ENCODE data around the gene CALHM2.

CALHM2 gene

DNA sequence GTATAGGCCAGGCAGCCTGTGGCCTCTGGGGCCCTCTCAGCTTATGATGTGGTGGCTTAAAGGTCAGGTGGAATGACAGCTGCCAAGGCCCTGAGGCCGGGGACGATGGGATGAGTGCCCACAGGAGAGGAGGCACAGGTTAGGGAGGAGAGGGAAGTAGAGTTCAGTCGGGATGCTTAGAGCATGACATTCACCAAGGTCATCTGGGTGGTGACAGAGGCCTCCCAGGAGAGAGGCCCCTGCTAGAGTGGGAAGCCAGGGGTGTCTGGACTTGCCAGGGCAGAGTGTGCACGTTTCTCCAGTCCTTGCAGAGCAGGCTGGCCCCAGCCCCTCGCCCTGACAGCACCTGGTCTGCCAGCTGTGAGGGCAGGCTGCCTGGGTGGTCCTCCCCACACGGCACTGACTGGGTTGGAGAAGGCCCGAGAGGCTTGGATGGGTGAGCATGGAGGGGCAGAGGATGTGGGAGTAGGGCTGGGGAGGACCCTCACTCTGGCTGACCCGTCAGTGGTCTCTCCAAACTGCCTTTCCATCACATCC is 5.1 kb upstream of the CALHM2 start:
- H3K4me3 ChIP-seq (ENCODE audit: low read length): no peak overlapping the region
- TF ChIP-seq, protein P1, sequence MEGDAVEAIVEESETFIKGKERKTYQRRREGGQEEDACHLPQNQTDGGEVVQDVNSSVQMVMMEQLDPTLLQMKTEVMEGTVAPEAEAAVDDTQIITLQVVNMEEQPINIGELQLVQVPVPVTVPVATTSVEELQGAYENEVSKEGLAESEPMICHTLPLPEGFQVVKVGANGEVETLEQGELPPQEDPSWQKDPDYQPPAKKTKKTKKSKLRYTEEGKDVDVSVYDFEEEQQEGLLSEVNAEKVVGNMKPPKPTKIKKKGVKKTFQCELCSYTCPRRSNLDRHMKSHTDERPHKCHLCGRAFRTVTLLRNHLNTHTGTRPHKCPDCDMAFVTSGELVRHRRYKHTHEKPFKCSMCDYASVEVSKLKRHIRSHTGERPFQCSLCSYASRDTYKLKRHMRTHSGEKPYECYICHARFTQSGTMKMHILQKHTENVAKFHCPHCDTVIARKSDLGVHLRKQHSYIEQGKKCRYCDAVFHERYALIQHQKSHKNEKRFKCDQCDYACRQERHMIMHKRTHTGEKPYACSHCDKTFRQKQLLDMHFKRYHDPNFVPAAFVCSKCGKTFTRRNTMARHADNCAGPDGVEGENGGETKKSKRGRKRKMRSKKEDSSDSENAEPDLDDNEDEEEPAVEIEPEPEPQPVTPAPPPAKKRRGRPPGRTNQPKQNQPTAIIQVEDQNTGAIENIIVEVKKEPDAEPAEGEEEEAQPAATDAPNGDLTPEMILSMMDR (conservative IDR thresholded peaks at IDR 0.05; ENCODE audit: low read length): no peak
- no peak for DNase-seq (ENCODE audit: low read depth)

DNA sequence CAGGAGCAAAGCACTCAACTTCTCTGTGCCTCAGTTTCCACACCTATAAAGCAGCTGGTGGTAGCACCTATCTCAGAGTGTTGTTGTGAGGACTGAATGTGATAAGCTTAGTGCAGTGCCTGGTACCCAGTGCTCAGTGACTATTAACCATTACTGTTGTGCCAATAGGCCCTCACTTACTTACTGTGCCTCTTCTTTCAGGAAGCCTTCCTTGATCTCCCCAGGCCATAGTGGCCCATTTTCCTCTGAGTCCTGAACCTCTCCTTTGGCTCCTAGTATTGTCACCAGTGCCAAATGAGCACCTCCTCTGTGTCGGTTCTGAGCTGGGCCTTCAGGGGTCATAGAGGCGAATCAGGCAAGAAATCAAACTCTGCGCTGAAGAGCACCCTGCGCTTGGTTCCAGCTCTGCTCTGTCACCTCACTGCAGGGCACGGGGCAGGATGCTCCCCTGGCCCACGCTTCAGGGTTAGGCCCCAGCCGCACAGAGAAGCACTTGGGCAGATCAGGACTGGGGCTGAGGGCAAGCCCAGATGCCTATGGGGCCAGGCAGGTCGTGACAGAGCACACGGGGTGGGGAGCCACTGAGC is 4.0 kb upstream of the CALHM2 start:
- no peak for DNase-seq (ENCODE audit: low read depth)
- TF ChIP-seq, protein P1 (conservative IDR thresholded peaks at IDR 0.05; ENCODE audit: low read length): no peak
- H3K4me3 ChIP-seq (ENCODE audit: low read length): no peak overlapping the region

DNA sequence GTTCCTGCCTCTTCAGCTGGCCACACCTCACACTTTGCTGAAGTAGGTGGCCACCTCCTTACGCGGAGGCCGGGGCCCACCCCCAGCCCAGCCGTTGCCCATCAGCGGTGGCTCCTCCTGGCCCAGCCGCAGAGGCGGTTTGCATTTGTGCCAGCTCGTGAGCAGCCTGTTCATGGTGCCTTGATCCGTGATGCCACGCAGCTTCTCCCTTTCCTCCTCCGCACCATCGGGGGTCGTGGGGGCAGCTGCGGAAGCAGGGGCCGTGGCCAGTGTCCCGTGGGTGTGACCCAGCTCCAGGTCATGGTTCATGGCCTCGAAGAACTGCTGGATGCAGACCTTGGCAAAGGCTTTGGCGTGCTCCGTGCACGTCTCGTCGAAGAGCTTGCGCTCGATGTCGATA is 3.1 kb upstream of the CALHM2 start:
- DNase-seq (ENCODE audit: low read depth): no peak
- TF ChIP-seq, protein P1 (conservative IDR thresholded peaks at IDR 0.05; ENCODE audit: low read length): no peak
- no peak overlapping the region for H3K4me3 ChIP-seq (ENCODE audit: low read length)

DNA sequence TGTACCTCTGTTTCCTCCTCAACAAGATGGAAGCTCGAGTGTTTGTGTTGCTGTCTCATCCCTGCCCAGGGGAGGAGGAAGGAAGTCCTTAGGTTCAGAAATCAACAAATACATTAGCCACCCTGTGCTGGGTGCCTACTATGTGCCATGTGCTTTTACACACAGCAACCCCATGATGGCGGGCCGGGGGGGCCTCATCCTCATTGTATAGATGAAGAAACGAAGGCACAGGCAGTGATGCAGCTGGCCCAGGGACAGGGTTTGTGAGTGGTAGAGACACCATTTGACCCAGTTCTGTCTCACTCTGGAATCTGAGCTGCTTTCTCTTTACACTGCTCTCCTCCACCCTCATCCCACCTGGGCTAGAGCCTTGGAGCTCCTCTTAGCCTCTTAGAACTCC is 1.9 kb upstream of the CALHM2 start:
- no peak overlapping the region for H3K4me3 ChIP-seq (ENCODE audit: low read length)
- TF ChIP-seq, protein P1 (conservative IDR thresholded peaks at IDR 0.05; ENCODE audit: low read length): no peak
- no peak for DNase-seq (ENCODE audit: low read depth)

DNA sequence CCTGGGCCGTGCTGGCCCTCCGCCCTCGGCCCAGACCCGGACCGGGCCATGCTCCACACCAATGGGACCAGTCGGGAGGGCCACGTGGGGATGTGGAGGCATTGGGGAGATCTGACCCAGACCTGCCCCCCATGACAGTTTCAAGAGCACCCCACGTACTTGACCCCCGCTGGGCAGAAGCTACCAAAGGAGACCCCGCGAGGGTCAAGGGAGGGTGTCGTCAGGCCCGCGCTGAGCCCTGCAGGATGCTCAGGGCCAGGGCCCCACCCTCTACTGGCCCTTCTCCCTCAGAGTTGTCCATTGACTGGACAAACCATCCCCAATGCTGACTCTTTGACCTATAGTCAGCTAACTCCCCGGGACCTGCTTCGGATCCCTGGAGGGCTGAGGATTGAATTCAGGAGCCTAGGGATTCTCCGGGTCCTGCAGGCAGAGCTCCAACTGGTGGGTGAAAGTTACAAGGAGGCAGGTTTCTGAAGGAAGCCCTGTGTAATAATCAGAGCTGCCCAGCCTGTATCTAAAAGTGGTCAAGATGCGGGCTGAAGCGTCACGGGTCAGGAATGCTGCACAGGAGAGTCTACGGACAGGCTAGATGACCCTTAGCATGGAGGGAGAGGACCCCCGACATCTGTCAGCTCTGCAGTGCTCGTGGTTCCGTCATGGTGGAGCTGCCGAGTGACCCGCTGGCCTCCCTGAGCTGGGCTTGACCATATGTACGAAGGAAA is 498 bp upstream of the CALHM2 start:
- TF ChIP-seq, protein P1 (conservative IDR thresholded peaks at IDR 0.05; ENCODE audit: low read length): no peak
- peak overlapping the region; percentile 87 for H3K4me3 ChIP-seq (ENCODE audit: low read length)
- DNase-seq (ENCODE audit: low read depth): peak; percentile 5

DNA sequence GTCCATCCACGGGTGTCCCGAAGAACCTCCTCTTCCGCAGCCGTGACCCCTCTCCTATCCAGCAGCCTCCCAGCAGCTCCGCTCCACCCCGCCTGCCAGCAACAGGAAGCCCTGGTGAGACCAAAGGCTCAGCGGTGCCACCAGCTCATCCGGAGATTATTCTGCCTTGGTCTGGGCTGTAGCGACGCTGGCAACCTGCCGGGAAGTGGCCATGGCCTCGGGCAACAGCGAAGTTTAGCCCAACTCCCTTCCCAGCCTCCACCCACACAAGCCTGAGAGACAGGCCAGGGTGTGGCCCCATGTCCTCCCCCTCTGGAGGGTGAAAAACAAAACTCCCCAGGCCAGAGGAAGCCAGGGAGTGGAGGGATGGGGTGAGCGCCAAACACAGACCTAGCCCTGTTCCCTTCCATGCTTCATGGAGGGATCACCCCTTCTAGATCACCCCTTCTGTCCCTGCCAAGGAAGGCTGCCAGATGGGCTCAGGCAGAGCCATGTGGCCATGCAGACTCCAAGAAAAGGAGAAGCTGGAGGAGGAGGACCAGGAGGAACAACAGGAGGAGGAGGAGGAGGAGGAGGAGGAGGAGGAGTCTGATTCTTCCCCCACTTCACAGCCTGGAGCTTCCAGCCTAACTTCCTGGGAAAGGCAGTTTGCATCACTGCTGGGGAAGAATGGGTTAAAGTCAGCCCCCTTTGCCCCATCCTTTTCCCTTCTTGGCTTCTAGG is 918 bp downstream of the CALHM2 start:
- peak overlapping the region; percentile 87 for H3K4me3 ChIP-seq (ENCODE audit: low read length)
- TF ChIP-seq, protein P1 (conservative IDR thresholded peaks at IDR 0.05; ENCODE audit: low read length): no peak
- DNase-seq (ENCODE audit: low read depth): peak; percentile 65

All from AG10803 (cell line).